Adrenal gland (tissue), 12 donors: ENCODE results near the gene ADSS1. TPM values are rescaled to one million over a fixed set of nuclear protein-coding genes. Genes with fewer than 3 reads are reported as not detected.

Experiments used
- DNase-seq, 7 donors: peaks; one replicate each; pipeline ENCODE4 v3.0.0-alpha.2; 2019 to 2020
- H3K27ac ChIP-seq, 5 donors: fragments of 200-600 bp; sonication (generic) in 4 of 5; 1 replicate in 3 of 5; 2 replicates in 2 of 5; pipeline versions ENCODE4 v1.5.1 to v1.8.0; 2016 to 2020; ENCODE audit warnings: mild to moderate bottlenecking in 1 of 5
- H3K27me3 ChIP-seq: fragments of 200-600 bp; 2 replicates; pipeline ENCODE4 v1.8.0; 2021
- H3K36me3 ChIP-seq, 2 donors: fragments of 200-600 bp; replicated peaks in 1 of 2; 1 replicate in 1 of 2; 2 replicates in 1 of 2; pipeline versions ENCODE4 v1.5.1 to v1.8.0; 2018 to 2022
- H3K4me1 ChIP-seq, 2 donors: fragments of 200-600 bp; replicated peaks in 1 of 2; 1 replicate in 1 of 2; 2 replicates in 1 of 2; pipeline versions ENCODE4 v1.5.1 to v1.8.0; 2018 to 2021
- H3K4me3 ChIP-seq, 4 donors: fragments of 200-600 bp; sonication (generic) in 3 of 4; one replicate each; pipeline ENCODE4 v1.5.1; 2016 to 2018
- H3K9me3 ChIP-seq, 3 donors: fragments of 200-600 bp; sonication (generic) in 1 of 3; replicated peaks in 1 of 3; 1 replicate in 2 of 3; 2 replicates in 1 of 3; pipeline versions ENCODE4 v1.5.1 to v1.8.0; 2016 to 2021
- CTCF ChIP-seq, 6 experiments: fragments of 450-650 bp in 4 of 6; fragments of 200-600 bp in 2 of 6; sonication (generic) in 1 of 6; IDR thresholded peaks; 1 replicate in 5 of 6; 2 replicates in 1 of 6; pipeline versions ENCODE4 v1.5.1 to v1.8.0; 2016 to 2021; ENCODE audit warnings: antibody characterized with exemption in 6 of 6, mild to moderate bottlenecking in 2 of 6, moderate library complexity in 1 of 6
- POLR2A ChIP-seq, 2 donors: fragments of 450-650 bp; IDR thresholded peaks; one replicate each; pipeline ENCODE4 v1.6.1; 2017; ENCODE audit warnings: antibody characterized with exemption in 2 of 2, mild to moderate bottlenecking in 2 of 2, moderate library complexity in 1 of 2
- WGBS, 4 donors: extraction: QIAGEN DNeasy Blood & Tissue Kit in 2 of 4; methylation state at CpG; one replicate each; pipeline versions ENCODE4 v1.1.5 to v1.1.7; 2013 to 2017; 5-methylcytosine and 5-hydroxymethylcytosine counted together
- intact Hi-C, 2 donors: fragments of 100-400 bp; cut with DNase I; formaldehyde crosslinking; loops; one replicate each; pipeline versions ENCODE4 v1.14.1 to v1.15.0; 2022 to 2023
- polyA plus RNA-seq, 3 donors: library from polyadenylated mRNA; stranded (reverse); fragments of 200-250 nt in 2 of 3; fragments of 350-450 nt in 1 of 3; fragmentation: Illumina TruSeq in 1 of 3; extraction: RNeasy Lipid Tissue Mini Kit (QIAGEN cat#74804) in 1 of 3; gene quantifications; one replicate each; pipeline ENCODE4 v1.2.3, GENCODE V29; 2013 to 2014
- total RNA-seq, 9 donors: library from RNA; depleted of rRNA in 4 of 9; stranded (reverse); fragments of >200 nt in 4 of 9; fragments of 120-200 nt in 1 of 9; fragmentation: NEBNext Ultra II Directional in 1 of 9; extraction: Animal tissue kit (Norgen Biotek cat#: 25700) in 1 of 9; gene quantifications; one replicate each; pipeline versions ENCODE4 v1.1.0 to v1.2.4, GENCODE V29; 2013 to 2023
- donor health status: healthy with polysubstance abuse.
- donor health status: Bipolar disorder and iron deficiency.
- donor health status: DM: yes; HTN: yes; CAD: no.
- donor health status: DM: no; HTN: no; CAD: no.
- donor health status: DM: no; HTN: no; CAD: no.
- donor health status: DM: yes; HTN: yes; CAD: no.

The ADSS1 gene
- total and polyA plus RNA-seq, 12 donors = 4.0 to 39.1 (median 16.9) TPM

- H3K36me3 ChIP-seq = no peaks in the 10 kb centered on the region
- intact Hi-C loops = no loop called here
- no peaks in the 10 kb centered on the region for H3K9me3 ChIP-seq
- no peak overlapping the region for H3K4me3 ChIP-seq
- WGBS, 4 donors = 53 to 70% (median 66%) methylated on average over 11 to 19 of the region's 19 CpGs
- H3K4me1 ChIP-seq = peaks cover 14 to 73% of the 10 kb centered on the region in 2 donors
- no peaks in the 10 kb centered on the region for H3K27me3 ChIP-seq
- peak in 2 of 7 donors; percentile 37 to 57 for DNase-seq
- H3K27ac ChIP-seq = peak overlapping the region in 2 of 5 donors; percentile 12 to 70
- no peak for TF ChIP-seq CTCF (IDR thresholded peaks at IDR 0.05)
- no peak for TF ChIP-seq POLR2A (IDR thresholded peaks at IDR 0.05)
These were observed 28.9 kb upstream of the ADSS1 start for GRCh38 chr14:104694991-104695659.

GRCh38 chr14:104695660-104696000 is 28.4 kb upstream of the ADSS1 start:
- Histone ChIP-seq H3K4me1 (peaks cover 12 to 68% of the 10 kb centered on the region in 2 donors), H3K9me3 (no peaks in the 10 kb centered on the region), H3K4me3 (no peak overlapping the region), H3K27me3 (no peaks in the 10 kb centered on the region), H3K27ac (peak overlapping the region in 1 of 5 donors; percentile 70), H3K36me3 (no peaks in the 10 kb centered on the region)
- TF ChIP-seq CTCF (IDR thresholded peaks at IDR 0.05) (no peak), POLR2A (IDR thresholded peaks at IDR 0.05) (no peak)
- intact Hi-C loops = no loop called here
- no peak for DNase-seq
- WGBS, 4 donors = 36 to 78% (median 76%) methylated on average over 2 to 6 of the region's 6 CpGs

GRCh38 chr14:104696671-104697316 is 27.2 kb upstream of the ADSS1 start:
- H3K27ac ChIP-seq = peak overlapping the region in 2 of 5 donors; percentile 17 to 69
- peaks cover 11 to 56% of the 10 kb centered on the region in 2 donors for H3K4me1 ChIP-seq
- H3K27me3 ChIP-seq = no peaks in the 10 kb centered on the region
- WGBS, 4 donors = 85 to 96% (median 89%) methylated on average over 5 to 14 of the region's 14 CpGs
- intact Hi-C loops = no loop called here
- H3K4me3 ChIP-seq = no peak overlapping the region
- peaks cover 0 to 6% of the 10 kb centered on the region in 2 donors for H3K36me3 ChIP-seq
- H3K9me3 ChIP-seq = no peaks in the 10 kb centered on the region
- TF ChIP-seq POLR2A (IDR thresholded peaks at IDR 0.05) (no peak), CTCF (IDR thresholded peaks at IDR 0.05) (no peak)
- DNase-seq = no peak

- Histone ChIP-seq H3K4me3 (no peak overlapping the region), H3K9me3 (no peaks in the 10 kb centered on the region), H3K27me3 (no peaks in the 10 kb centered on the region), H3K4me1 (peaks cover 6 to 51% of the 10 kb centered on the region in 2 donors), H3K36me3 (peaks cover 0 to 10% of the 10 kb centered on the region in 2 donors), H3K27ac (peak overlapping the region in 1 of 5 donors; percentile 69)
- TF ChIP-seq POLR2A (IDR thresholded peaks at IDR 0.05) (no peak), CTCF (IDR thresholded peaks at IDR 0.05) (no peak)
- WGBS, 4 donors = 92 to 100% (median 97%) methylated on average over 1 to 10 of the region's 10 CpGs
- intact Hi-C loops = no loop called here
- no peak for DNase-seq
These were observed 26.7 kb upstream of the ADSS1 start for GRCh38 chr14:104697317-104697703.
